Stimulated activated CD4-positive, alpha-beta T cell treated with anti-CD3 and anti-CD28 coated beads, TNF-alpha, amount 100 ng/mL, for 48 hours (primary cell): ENCODE measurements around the gene MYADML2.
"Not testable (repeated sequence)": the region's sequence is repeated elsewhere in the genome, so short reads cannot be mapped to it uniquely, and the experiment has no call there.

Experiments
- DNase-seq, 3 donors: peaks; one replicate each; pipeline ENCODE4 v3.0.0-alpha.2; 2020; ENCODE audit warnings: low read depth in 3 of 3

Gene MYADML2

DNA sequence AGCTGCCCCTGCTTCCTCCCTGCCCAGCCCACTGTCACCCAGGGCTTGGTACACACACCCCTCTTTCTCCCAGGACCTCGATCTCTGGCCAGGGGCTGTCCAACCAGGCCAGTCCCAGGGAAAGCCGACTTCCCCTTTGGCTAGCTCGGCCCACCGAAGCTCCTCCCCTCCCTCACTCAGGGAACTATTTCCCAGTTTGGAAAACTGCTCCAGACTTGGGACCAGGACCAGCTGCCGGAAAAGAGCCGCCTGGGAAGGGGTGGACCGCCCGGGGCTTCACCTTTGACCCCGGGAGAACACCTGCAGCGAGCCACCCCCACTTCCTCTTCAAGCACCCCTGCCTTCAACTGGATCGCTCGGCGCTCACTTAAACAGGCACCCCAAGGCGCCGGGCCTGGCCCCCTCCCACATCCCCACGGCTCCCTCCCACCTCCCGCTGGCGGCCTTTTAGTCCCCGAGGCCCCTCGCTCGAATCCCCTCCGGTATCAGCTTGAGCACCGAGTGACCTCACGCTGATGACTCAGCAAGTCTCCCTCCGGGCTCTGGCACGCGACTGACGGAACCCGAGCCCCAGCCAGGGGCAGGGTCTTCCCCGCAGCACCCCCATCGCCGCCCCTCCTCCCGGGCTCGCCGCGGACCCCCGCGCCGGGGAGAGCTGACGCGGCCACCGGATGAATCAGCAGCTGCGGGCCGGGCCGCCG, 20.4 kb downstream of the MYADML2 start:
- DNase-seq: peak in 2 of 3 donors; percentile 54 to 62

DNA sequence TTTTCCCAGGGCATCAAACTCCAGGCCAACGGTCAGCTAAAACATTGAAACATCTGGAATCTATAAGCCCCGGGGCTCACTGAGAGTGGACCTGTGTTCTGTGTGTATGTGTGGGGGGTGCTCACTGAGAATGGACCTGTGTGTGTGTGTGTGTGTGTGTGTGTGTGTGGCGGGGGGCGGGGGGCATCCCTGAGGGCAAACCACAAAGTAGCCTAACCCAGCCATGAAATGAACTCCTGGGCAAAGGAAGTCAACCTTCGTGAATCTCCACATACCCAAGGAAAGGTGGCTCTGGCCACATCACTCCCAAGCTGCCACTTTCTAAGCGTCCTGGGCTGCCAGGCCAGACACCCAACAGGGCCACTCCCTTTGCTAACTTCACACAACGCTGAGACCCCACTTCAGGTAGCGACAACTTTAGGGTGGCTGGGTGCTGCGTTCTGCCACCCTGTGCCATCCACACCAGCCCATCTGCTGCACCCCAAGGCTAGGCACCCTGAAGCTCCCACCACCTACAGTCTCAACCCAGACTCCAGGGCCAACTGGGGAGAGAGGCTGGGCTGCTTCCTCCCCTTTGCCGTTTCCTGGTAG, 21.1 kb downstream of the MYADML2 start:
- DNase-seq: no peak

DNA sequence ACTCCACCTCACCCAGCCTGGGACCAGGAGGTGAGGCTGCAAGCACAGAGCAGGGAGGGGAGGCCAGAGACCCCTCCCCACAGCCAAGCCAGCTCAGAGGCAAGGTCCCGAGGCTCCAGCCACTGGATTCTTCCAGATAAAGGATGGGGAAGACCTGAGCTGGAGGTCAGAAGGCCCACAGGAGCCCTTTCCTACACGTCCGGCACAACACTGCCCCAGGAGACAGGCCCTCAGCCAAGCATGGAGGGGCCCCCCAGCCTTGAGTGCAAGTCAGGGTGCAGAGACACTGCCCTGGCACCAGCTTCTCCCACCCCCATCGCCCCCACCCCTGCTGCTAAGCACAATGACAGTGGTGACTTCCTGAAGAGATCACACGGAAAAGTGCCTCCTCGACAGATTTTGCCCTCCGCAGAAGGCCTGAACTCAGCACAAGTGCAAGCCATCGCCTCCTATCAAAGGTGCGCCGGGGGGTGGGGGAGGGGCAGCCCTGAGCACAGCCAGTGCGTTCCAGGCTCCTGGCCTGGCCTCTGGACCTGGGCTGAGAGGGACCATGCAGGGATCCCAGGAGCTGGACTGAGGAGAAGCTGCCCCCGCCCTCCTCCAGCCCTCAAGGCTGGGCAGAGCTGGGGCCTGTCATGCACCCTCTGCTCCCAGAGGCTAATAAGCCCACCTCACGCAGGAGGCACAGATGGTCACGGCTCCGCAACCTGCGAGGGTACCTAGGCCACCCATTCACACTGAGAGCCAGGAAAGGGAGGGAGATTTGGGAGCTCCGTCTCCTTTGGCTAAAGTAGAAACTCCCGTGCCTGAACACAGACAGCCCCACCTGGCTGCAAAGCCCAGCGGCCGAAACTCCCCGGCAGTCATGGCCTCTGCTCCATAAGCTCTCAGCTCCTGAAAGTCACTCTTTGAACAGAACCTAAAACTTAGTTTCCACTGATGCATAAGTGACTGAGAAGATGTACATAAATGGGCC, 22.2 kb downstream of the MYADML2 start:
- no peak for DNase-seq

DNA sequence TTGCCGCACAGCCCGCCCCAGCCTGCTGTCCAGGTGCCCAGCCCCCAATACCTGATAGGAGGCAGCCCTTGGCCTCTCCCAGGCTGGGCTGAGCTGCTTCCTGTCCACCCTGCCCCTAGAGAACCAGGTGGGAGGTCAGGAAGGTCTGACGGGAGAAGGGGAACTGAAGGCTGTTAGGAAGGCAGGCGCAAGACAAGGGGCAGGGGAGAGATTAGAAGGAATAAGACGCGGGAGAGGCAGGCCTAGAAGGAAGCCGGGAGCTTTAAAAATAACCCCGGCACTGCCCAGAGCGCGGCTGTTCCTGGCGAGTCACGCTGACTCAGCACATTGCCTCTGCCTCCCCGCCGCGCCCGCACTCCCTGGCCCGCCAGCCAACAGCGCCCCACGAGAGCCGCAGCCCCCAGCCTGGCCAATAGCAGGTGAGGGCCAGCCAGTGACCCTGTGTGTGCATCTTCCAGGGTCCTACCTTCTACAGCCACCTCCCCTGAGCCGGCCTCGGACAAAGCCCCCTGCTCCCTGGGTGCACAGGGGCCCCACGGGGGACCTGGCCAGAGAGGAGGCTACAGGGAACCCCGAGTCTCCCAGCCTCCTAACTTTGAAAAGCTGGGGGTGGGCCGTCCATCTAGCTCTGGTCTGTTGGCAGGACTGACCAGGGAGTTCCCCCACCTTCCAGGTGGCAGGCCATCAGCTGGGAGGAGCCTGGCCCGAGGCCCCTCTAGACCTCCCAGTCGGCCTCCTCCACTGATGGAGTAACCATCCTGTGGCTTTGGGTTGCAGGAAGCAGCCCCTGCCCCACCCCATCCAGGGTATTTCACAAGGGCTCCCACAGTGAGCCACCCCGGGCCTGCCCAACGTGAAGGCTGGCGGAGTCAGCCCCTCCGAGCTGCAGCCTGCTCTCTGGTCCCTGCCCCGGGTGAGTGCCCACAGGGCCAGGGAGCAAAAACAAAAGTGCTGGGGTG, 23.5 kb downstream of the MYADML2 start:
- no peak for DNase-seq

DNA sequence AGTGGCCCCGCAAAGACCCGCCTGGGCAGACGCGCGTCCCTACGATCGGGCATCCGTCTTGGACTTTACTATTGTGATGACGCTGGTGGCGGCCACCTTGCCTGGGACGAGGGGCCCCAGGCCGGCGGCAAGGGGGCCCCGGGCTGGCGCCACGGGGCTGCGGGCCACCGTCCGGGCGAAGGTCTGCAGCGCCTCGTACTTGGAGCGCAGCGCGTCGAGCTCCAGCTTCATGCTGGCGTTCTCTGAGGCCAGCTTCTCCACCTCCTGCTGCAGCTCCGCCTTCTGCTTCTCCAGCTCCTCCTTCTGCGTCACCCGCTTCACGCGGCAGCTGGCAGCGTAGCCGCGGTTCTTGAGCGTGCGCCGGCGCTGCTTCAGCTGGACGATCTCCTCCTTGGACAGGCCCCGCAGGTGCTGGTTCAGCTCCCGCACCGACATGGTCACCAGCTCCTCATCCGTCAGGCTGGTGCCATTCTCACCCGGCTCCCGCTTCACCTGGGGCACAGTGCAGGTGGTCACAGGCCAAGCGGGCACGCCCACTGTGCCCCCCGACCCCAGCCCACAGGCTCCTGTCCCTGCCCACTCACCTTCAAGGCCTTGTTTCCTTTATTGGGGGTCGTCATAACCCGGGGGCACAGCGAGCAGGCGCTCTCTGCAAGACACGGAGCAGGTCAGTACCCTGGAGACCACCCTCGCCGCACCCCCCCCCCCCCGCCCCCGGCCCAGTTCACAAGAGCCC, 24.3 kb downstream of the MYADML2 start:
- no peak for DNase-seq

DNA sequence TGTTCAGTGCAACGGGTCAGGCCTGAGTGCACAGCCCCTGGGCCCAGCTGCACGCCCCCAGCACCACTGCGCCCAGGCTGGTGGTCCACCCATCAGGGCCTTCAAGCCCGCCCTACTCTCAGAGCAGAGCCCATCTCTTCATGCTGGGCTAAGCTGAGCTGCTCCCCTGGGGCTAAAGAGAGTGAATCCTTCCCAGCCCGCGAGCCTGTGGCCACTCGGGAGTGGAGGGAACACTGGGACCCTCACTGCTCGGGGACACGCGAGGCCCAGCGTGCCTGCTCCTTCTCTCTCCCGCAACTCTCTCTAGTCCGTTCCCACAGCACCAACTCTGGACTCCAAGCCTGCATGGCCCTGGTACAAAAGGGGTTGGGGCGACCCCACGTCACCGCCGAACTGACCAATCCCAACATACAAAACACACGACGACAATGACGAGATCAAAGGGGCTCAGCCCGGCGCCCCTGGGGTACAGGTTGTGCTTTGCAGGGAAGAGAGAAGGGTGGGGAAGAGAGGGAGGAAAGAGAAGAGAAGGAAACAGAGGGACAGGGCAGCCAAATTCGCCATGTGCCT, 25.0 kb downstream of the MYADML2 start:
- no peak for DNase-seq

DNA sequence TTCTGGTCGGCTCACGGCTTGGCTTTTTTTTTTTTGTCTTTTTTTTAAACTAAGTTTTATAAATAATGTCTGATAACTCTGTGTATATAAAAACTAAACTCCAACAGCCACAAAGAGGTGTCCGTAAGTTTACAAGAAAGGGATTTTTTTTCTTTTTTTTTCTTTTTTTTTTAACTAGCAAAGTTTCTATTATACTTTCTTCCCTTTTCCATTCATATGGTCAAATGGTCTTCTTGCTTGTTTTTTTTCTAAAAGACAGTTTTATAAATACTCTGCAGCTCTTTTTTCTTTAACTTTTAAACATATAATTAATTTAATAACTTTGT, 25.5 kb downstream of the MYADML2 start:
- DNase-seq: no peak

DNA sequence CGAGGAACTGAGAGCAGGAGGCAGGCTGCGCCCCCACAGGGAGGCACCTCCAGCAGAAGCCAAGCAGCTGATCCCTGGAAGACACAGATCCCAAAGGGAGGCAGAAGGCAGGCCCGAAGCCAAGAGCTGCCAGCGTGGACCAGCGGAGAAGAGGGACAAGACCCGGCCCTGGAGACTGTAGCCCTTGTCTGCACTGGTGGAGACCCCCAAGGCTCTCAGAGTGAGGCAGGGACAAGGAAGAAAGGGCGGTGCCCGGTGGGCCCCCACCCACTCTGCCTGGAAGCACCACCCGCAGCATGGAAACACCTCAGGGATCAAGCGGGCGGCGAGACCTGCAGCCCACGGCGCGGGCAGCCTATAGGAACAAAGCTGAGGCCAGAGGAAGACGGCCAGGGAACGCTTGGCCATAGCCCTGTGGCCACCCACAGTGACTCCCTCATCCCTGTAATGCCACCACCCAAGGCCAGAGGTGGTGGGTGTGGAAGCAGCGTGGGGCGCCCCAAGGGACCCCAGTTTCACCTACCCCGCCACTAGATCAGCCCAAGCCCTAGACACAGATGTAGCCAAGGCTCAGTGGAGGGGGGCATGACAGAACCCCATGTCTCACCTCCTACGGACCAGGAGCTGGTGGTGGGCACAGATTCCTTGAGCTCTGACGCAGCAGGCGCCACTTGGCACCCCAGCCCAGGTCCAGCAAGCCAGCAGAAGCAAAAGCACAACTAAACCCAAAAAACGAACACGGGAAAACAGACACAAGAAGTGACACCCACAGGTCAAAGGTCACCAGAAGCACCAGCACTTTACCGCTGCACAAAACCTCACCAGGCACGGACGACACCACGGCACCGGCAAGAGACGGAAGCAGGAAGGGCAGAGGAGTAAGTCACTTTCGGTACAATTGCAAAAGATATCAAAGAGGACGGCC, 26.2 kb downstream of the MYADML2 start:
- DNase-seq: no peak

DNA sequence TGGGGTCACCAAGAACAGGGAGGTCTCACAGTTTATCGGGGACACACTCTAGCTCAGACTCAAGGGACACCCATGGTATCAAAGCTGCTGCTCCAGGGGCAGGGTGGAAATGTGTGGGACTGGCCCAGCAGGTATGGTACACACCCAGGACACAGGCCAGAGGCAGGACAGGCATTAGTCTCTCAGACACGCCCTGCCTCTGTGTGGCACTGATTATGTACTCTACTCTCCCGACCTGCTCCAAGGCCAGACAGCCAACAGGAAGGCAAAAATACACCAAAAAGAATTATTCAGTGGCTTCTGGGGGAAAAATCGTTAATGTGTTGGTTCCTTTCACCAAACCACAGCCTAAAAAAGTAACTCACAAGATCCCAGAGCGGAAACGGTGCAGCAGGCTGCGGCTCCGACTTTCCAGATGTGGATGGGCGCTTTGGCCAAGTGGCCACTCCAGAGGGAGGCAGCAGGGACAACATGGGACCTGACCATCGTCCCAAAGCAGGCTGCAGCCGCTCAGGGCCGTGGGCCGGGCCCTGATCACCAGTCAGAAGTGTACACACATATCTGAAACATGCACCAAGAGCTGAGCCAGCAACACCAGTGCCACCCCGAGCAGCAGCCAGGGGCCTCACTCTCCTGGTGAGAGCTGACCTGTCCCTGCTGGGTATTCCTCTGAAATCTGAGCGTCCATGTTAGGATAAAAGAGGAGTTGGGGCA, 28.0 kb downstream of the MYADML2 start:
- DNase-seq: no peak

DNA sequence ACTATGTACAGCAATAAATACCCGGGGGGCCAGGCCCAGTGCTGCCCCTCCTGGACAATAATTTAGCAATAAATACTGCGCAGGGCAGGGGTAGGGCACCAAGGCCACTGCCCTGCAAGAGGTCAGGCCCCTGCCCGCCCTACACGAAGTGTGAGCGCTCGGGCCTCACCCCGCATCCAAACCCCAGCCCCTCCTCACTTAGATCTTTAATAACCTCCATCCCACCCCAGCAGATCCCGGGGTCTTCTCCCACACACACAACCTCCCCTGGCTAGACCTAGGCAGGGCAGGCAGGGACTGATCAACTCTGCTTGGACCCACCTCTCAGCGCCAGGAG, 28.7 kb downstream of the MYADML2 start:
- DNase-seq: not testable (repeated sequence)

DNA sequence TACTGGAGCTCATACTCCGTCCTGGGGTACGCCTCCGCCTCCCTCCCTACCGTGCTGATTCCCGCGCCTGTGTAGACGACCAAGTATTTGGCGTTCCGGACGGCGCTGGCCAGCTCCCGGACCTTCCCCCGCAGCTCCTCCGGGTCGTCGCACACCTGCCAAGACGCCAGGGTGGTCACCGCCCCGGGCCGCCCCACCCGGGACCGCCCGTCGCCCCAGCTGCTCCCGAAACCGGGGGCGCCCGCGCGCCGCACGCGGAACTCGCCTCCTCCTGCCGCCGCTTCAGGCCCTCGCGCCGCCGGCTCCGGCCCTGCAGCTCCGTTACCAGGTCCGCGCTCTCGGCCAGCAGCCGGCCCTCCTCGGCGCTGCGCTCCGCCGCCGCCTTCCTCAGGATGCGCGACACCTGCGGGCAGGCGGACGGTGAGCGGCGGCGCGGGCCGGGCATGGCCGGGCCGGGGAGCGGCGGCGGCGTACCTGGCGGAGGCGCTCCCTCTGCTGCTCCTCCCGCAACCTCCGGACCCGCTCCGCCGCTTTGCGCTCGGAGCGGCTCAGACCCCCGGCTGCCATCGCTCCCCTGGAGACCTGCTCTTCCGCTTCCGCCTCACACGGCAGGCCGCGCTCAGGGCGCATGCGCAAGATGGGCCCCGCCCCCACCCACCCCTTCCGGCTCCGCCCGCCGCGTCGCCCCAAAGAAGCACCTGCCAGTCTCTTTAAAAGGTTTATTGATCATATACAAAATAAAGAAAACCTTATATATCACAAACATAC, 29.3 kb downstream of the MYADML2 start, which contains the start of gene SIRT7:
Gene SIRT7 (minus strand): TSS at position 612 of the 768 bp plus-strand sequence. CDS start 45 bp downstream, at position 567.
- peak; percentile 58 to 66 (median 59) for DNase-seq

DNA sequence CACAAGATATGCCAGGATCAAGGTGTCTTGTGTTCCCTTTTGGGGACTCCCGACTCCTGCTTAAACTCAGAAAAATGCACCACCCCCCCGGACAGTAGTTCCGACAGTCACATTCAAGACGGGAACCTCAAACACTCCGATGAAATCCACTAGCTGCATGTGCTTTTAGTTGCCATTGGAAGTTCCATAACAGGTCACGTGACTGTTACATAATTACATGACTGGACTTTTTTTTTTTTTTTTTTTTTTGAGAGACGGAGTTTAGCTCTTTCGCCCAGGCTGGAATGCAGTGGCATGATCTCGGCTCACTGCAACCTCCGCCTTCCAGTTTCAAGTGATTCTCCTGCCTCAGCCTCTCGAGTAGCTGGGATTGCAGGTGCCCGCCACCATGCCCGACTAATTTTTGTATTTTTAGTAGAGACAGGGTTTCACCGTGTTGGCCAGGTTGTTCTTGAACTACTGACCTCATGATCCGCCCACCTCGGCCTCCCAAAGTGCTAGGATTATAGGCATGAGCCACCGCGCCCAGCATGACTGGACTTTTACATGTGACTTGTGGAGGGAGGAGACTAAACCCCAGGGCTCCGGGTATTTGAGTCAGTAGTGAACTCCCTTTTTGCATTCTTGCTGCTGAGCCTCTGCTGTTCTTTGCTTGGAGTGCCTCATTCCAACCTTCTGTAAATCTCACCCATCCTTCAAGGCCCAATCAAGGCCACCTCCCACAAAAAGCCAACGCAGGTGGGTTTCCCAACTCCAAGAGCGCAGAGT, 30.6 kb downstream of the MYADML2 start:
- DNase-seq: no peak

DNA sequence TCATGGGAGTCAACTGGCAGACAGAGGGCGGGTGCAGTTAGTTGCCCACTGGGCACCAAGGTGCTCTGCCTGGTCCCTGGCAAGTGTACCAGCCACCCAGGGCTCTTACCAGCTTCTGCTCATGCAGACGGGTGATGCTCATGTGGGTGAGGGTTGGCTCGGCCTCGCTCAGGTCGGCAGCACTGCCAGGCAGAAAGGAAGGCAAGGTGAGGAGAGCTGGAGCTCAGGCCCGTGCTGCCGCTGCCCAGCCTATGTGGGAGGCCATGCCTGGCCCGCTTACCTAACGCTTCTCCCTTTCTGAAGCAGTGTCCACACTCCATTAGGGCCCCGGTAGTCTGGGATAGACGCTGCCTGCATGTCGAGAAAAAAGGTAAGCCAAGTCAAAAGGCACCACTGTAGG, 31.7 kb downstream of the MYADML2 start:
- DNase-seq: no peak

DNA sequence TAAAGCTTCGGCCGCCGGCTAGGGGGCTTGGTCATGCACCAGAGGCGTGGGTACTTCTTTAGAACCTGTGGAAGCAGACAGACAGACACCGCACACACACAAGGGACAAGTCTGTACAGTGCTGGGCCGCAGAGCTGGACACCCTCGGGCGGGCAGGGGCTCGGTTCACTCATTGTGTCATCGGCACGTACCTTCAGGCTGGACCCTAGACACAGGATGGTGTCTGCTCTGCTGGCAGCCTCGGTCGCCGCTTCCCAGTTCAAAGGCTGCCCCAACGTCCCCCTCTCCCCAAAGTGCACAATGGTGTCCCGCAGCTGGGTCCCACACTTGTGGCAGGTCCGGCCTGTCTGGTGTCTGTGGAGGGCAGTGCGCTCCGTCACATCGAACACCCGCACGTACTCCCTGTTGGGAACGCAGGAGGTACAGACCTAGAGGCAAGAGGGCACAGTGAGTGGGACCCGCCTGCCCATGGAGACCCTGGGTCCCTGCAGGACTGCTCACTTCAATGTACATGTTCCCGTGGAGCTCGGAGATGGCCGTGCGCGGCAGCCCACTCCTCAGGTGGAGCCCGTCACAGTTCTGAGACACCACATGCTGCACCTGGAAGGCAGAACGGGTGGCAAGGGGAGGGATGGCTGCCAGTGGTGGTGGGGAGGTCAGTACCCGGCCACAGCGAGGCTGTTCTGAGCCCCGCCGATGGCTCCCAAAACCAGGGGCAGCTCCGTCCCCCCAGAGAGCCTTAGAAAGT, 32.8 kb downstream of the MYADML2 start:
- no peak for DNase-seq

DNA sequence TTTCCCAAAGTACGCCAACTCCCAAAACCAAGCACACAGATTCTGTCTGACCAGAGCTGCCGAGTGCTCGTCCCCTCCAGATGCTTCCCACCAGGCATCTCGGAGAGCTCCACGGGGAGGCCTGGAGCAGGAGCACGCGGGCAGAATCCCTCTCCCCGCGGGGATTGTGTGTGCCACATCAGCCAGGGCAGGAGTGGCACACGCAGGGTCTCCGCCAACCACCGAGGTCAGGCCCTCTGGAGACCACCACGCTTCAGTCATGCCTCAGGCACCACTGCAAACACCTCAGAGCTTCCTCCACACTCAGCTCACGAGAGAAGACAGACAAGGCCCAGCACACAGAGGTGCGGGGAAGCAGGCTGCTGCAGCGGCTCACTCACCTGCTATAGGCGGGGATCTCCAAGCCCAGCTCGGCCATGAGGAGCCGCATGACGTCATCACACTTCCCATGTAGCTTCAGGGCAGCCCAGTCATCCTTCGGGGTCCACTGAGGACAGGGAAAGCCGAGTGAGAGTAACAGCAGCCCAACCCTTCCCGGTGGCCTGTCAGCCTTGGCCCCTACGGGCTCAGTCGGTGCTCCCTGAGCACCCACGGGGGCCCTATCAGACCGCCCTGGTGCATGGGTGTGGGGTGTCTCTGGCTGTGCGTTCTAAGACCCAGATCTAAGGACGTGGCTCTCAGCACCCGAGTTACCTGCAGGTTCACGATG, 33.5 kb downstream of the MYADML2 start:
- DNase-seq: no peak
